H9 (cell line): ENCODE data around the gene MKI67. TPM values are rescaled to one million over a fixed set of nuclear protein-coding genes. Genes with fewer than 3 reads are reported as not detected.
A peak's percentile ranks its signal among the peaks of the same experiment; 100 is the strongest.

Experiments
- DNase-seq: peaks from one replicate; pipeline ENCODE4 v3.0.0-alpha.2; 2017
- H2AFZ ChIP-seq: one replicate; pipeline ENCODE4 v1.6.1; 2013; ENCODE audit warnings: mild to moderate bottlenecking, low read length, control low read depth, moderate library complexity
- H2AK5ac ChIP-seq: 2 replicates; pipeline ENCODE4 v1.6.1; 2013; ENCODE audit warnings: low read length, control low read depth, mixed read lengths; ENCODE audit not compliant: insufficient read length
- H2BK120ac ChIP-seq: one replicate; pipeline ENCODE4 v1.6.1; 2013; ENCODE audit warnings: low read depth, mild to moderate bottlenecking, low read length, control low read depth, inconsistent platforms; ENCODE audit not compliant: poor library complexity, severe bottlenecking
- H2BK12ac ChIP-seq: 2 replicates; pipeline ENCODE4 v1.6.1; 2013; ENCODE audit warnings: low read length, control low read depth, mixed read lengths, low read depth; ENCODE audit not compliant: insufficient read length
- H2BK15ac ChIP-seq: 2 replicates; pipeline ENCODE4 v1.6.1; 2013; ENCODE audit warnings: low read depth, low read length, control low read depth
- H2BK20ac ChIP-seq: one replicate; pipeline ENCODE4 v1.6.1; 2013; ENCODE audit warnings: low read depth, mild to moderate bottlenecking, low read length, control low read depth, inconsistent platforms; ENCODE audit not compliant: poor library complexity, severe bottlenecking
- H2BK5ac ChIP-seq: 2 replicates; pipeline ENCODE4 v1.6.1; 2013; ENCODE audit warnings: low read length, control low read depth, mixed read lengths; ENCODE audit not compliant: insufficient read length
- H3K14ac ChIP-seq: 2 replicates; pipeline ENCODE4 v1.6.1; 2013; ENCODE audit warnings: low read length, control low read depth; ENCODE audit not compliant: insufficient read depth
- H3K18ac ChIP-seq: 2 replicates; pipeline ENCODE4 v1.6.1; 2013; ENCODE audit warnings: low read depth, mild to moderate bottlenecking, mixed read lengths, low read length, control low read depth; ENCODE audit not compliant: insufficient read length
- H3K23ac ChIP-seq: 2 replicates; pipeline ENCODE4 v1.6.1; 2013; ENCODE audit warnings: low read length, control low read depth, mixed read lengths, low read depth; ENCODE audit not compliant: insufficient read length
- H3K23me2 ChIP-seq: 2 replicates; pipeline ENCODE4 v1.6.1; 2013; ENCODE audit warnings: low read depth, mild to moderate bottlenecking, mixed read lengths, low read length, control low read depth; ENCODE audit not compliant: insufficient read length, poor library complexity, severe bottlenecking
- H3K27ac ChIP-seq: 2 replicates; pipeline ENCODE4 v1.5.1; 2013; ENCODE audit warnings: low read length, control low read depth, mixed read lengths, low read depth; ENCODE audit not compliant: insufficient read length
- H3K27me3 ChIP-seq: 2 replicates; pipeline ENCODE4 v1.6.1; 2013; ENCODE audit warnings: low read length, control low read depth, inconsistent platforms; ENCODE audit not compliant: insufficient read depth
- H3K4ac ChIP-seq: 2 replicates; pipeline ENCODE4 v1.6.1; 2013; ENCODE audit warnings: low read depth, mild to moderate bottlenecking, control low read depth, inconsistent platforms, low read length, moderate library complexity
- H3K4me1 ChIP-seq: 2 replicates; pipeline ENCODE4 v1.6.1; 2013; ENCODE audit warnings: low read length, control low read depth, inconsistent platforms; ENCODE audit not compliant: insufficient read depth
- H3K4me2 ChIP-seq: 2 replicates; pipeline ENCODE4 v1.6.1; 2013; ENCODE audit warnings: low read length, control low read depth, mixed read lengths; ENCODE audit not compliant: insufficient read length, insufficient read depth
- H3K56ac ChIP-seq: 2 replicates; pipeline ENCODE4 v1.6.1; 2013; ENCODE audit warnings: low read depth, mild to moderate bottlenecking, mixed read lengths, low read length, control low read depth; ENCODE audit not compliant: insufficient read length
- H3K79me1 ChIP-seq: 2 replicates; pipeline ENCODE4 v1.6.1; 2013; ENCODE audit warnings: low read depth, mild to moderate bottlenecking, moderate library complexity, low read length, control low read depth, inconsistent platforms; ENCODE audit not compliant: insufficient read depth, poor library complexity, severe bottlenecking
- H3K79me2 ChIP-seq: 2 replicates; pipeline ENCODE4 v1.6.1; 2013; ENCODE audit warnings: low read length, control low read depth, inconsistent platforms; ENCODE audit not compliant: insufficient read depth
- H3K9ac ChIP-seq: 2 replicates; pipeline ENCODE4 v1.6.1; 2013; ENCODE audit warnings: low read length, control low read depth, mixed read lengths; ENCODE audit not compliant: insufficient read length; ENCODE audit errors: extremely low read depth
- H3K9me3 ChIP-seq: one replicate; pipeline ENCODE4 v1.6.1; 2013; ENCODE audit warnings: low read depth, low read length, inconsistent platforms; ENCODE audit not compliant: control insufficient read depth
- H3T11ph ChIP-seq: one replicate; pipeline ENCODE4 v1.6.1; 2013; ENCODE audit warnings: mild to moderate bottlenecking, low read length, control low read depth, inconsistent platforms
- H4K20me1 ChIP-seq: one replicate; pipeline ENCODE4 v1.6.1; 2013; ENCODE audit not compliant: control insufficient read depth, insufficient read length, insufficient read depth
- H4K5ac ChIP-seq: 2 replicates; pipeline ENCODE4 v1.6.1; 2013; ENCODE audit warnings: low read depth, mild to moderate bottlenecking, mixed read lengths, low read length, control low read depth; ENCODE audit not compliant: insufficient read length
- H4K8ac ChIP-seq: replicated peaks from 2 replicates; pipeline ENCODE4 v1.6.1; 2013; ENCODE audit warnings: low read length, control low read depth, mixed read lengths, low read depth; ENCODE audit not compliant: insufficient read length
- H4K91ac ChIP-seq: 2 replicates; pipeline ENCODE4 v1.6.1; 2013; ENCODE audit warnings: low read depth, mild to moderate bottlenecking, moderate library complexity, mixed read lengths, low read length, control low read depth; ENCODE audit not compliant: insufficient read length
- H3K27ac Mint-ChIP-seq, 3 experiments: 2 replicates in 2 of 3; 3 replicates in 1 of 3; pipeline ENCODE4 v1.8.0; 2020 to 2021; ENCODE audit warnings: mixed read lengths in 3 of 3, mild to moderate bottlenecking in 1 of 3, moderate library complexity in 1 of 3
- H3K27me3 Mint-ChIP-seq: 2 replicates; pipeline ENCODE4 v1.8.0; 2021; ENCODE audit warnings: low read depth, mild to moderate bottlenecking, moderate library complexity, mixed read lengths
- H3K36me3 Mint-ChIP-seq, 3 experiments: 2 replicates in 2 of 3; 3 replicates in 1 of 3; pipeline ENCODE4 v1.8.0; 2020 to 2021; ENCODE audit warnings: low read depth in 3 of 3, mixed read lengths in 3 of 3; ENCODE audit not compliant: insufficient read depth in 1 of 3
- H3K4me1 Mint-ChIP-seq, 2 experiments: 2 replicates each; pipeline ENCODE4 v1.8.0; 2020; ENCODE audit warnings: mixed read lengths in 2 of 2
- H3K4me3 Mint-ChIP-seq, 2 experiments: 2 replicates in 1 of 2; 3 replicates in 1 of 2; pipeline ENCODE4 v1.8.0; 2020 to 2021; ENCODE audit warnings: mild to moderate bottlenecking in 2 of 2, mixed read lengths in 2 of 2, moderate library complexity in 1 of 2
- H3K9me3 Mint-ChIP-seq, 2 experiments: 2 replicates in 1 of 2; 3 replicates in 1 of 2; pipeline ENCODE4 v1.8.0; 2020; ENCODE audit warnings: mild to moderate bottlenecking in 2 of 2, mixed read lengths in 2 of 2, moderate library complexity in 1 of 2
- CTCF ChIP-seq: fragments of 200-600 bp; sonication (generic); conservative IDR thresholded peaks from 3 replicates; pipeline ENCODE4 v1.8.0; 2021; ENCODE audit warnings: antibody characterized with exemption, mild to moderate bottlenecking
- WGBS: extraction: QIAGEN DNeasy Blood & Tissue Kit; methylation state at CpG from one replicate; pipeline ENCODE4 v1.1.7; 2013; ENCODE audit warnings: missing lambda C conversion rate, low lambda C conversion rate, mixed read lengths; ENCODE audit not compliant: insufficient read length; ENCODE audit errors: extremely low coverage; 5-methylcytosine and 5-hydroxymethylcytosine counted together
- total RNA-seq: library from RNA; stranded (reverse); gene quantifications from 2 replicates; pipeline ENCODE4 v1.2.1, GENCODE V29; 2021

The MKI67 gene
- total RNA-seq, 1 experiment from 2014 or later: 108 TPM

DNA sequence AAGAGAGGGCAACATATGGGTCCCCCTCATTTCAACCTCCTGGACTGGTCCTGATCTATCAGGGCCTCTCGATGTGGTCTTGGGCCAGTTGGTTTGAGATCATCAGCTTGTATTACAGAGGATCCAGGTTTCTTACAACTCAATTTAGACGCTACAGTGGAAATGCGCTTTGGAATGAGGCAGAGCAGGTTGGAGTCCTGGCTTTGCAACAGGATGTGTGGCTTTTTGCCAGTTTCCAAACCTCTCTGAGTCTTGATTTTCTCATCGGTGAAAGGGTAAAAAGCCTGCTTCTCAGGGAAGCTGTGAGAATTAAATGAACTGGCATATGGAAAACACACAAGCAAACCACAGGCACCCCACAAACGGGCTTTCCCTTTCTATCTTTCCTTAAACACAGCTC lies 37.5 kb upstream of the MKI67 start:
- no peak overlapping the region for H3K56ac ChIP-seq
- H4K20me1 ChIP-seq: no peaks in the 10 kb centered on the region
- Mint-ChIP-seq H3K4me1 (peaks cover 13 to 16% of the 10 kb centered on the region in 2 experiments), H3K27ac (0 out of 7 replicates have a peak overlapping the region, but pooled peaks of 1 of the 3 experiments have one; percentile 44), H3K36me3 (no peaks in the 10 kb centered on the region), H3K4me3 (no peak overlapping the region), H3K27me3 (peaks cover 3% of the 10 kb centered on the region; the same call in 1 of the 2 replicates), H3K9me3 (no peaks in the 10 kb centered on the region; a peak in 1 of 5 replicates)
- H3K9me3 ChIP-seq: no peaks in the 10 kb centered on the region
- H2BK5ac ChIP-seq: no peak overlapping the region
- H3K4ac ChIP-seq: no peak overlapping the region
- H3K23me2 ChIP-seq: no peaks in the 10 kb centered on the region
- no peak overlapping the region for H3K9ac ChIP-seq
- no peak overlapping the region for H2BK15ac ChIP-seq
- no peak overlapping the region for H3K23ac ChIP-seq
- WGBS: no CpG with 5 or more reads among the region's 5 CpGs
- H2BK20ac ChIP-seq: no peak overlapping the region
- no peak overlapping the region for H4K8ac ChIP-seq
- no peak overlapping the region for H2AFZ ChIP-seq
- no peak overlapping the region for H3K18ac ChIP-seq
- no peaks in the 10 kb centered on the region for H3K79me2 ChIP-seq
- H3K27ac ChIP-seq: no peak overlapping the region
- no peak overlapping the region for H3K14ac ChIP-seq
- no peak for DNase-seq
- H3K4me2 ChIP-seq: no peak overlapping the region
- no peak overlapping the region for H4K91ac ChIP-seq
- no peak overlapping the region for H4K5ac ChIP-seq
- H2BK12ac ChIP-seq: no peak overlapping the region
- TF ChIP-seq CTCF: no peak
- no peaks in the 10 kb centered on the region for H3K4me1 ChIP-seq
- H3K27me3 ChIP-seq: no peaks in the 10 kb centered on the region
- H2BK120ac ChIP-seq: no peak overlapping the region
- no peak overlapping the region for H2AK5ac ChIP-seq
- H3T11ph ChIP-seq: no peak overlapping the region
- H3K79me1 ChIP-seq: no peaks in the 10 kb centered on the region
